Heart right ventricle (tissue), 16 donors: ENCODE measurements around the gene TEAD1. TPM values are rescaled to one million over a fixed set of nuclear protein-coding genes. Genes with fewer than 3 reads are reported as not detected.

Experiments
- ATAC-seq, 8 donors: fragments of 200-7000 bp; cut with Tn5 transposase; one replicate each; pipeline ENCODE4 v1.9.1; 2020; ENCODE audit warnings: mild to moderate bottlenecking in 8 of 8, moderate library complexity in 8 of 8, moderate number of reproducible peaks in 1 of 8
- DNase-seq, 2 donors: peaks; one replicate each; pipeline ENCODE4 v3.0.0-alpha.2; 2020
- H3K27ac ChIP-seq, 10 donors: fragments of 200-600 bp; sonication (generic) in 2 of 10; one replicate each; pipeline versions ENCODE4 v1.5.0 to v1.8.0; 2020 to 2022; ENCODE audit warnings: mild to moderate bottlenecking in 3 of 10
- H3K27me3 ChIP-seq, 7 donors: fragments of 200-600 bp; one replicate each; pipeline ENCODE4 v1.8.0; 2021 to 2022; ENCODE audit warnings: mild to moderate bottlenecking in 2 of 7
- H3K36me3 ChIP-seq, 9 donors: fragments of 200-600 bp; sonication (generic) in 1 of 9; one replicate each; pipeline versions ENCODE4 v1.5.0 to v1.8.0; 2020 to 2022; ENCODE audit warnings: mild to moderate bottlenecking in 2 of 9
- H3K4me1 ChIP-seq, 9 donors: fragments of 200-600 bp; sonication (generic) in 1 of 9; one replicate each; pipeline versions ENCODE4 v1.5.0 to v1.8.0; 2020 to 2022; ENCODE audit warnings: mild to moderate bottlenecking in 4 of 9
- H3K4me3 ChIP-seq, 10 donors: fragments of 200-600 bp; sonication (generic) in 2 of 10; one replicate each; pipeline versions ENCODE4 v1.5.0 to v1.8.0; 2020 to 2022; ENCODE audit warnings: mild to moderate bottlenecking in 7 of 10, moderate library complexity in 2 of 10
- H3K9me3 ChIP-seq, 11 donors: fragments of 200-600 bp in 10 of 11; sonication (generic) in 2 of 11; one replicate each; pipeline versions ENCODE4 v1.5.0 to v1.8.0; 2013 to 2022; ENCODE audit warnings: mild to moderate bottlenecking in 2 of 11, control low read depth in 1 of 11, moderate library complexity in 1 of 11
- CTCF ChIP-seq, 9 donors: fragments of 200-600 bp; sonication (generic) in 2 of 9; IDR thresholded peaks; one replicate each; pipeline versions ENCODE4 v1.5.0 to v1.8.0; 2021 to 2022; ENCODE audit warnings: antibody characterized with exemption in 9 of 9, mild to moderate bottlenecking in 5 of 9, moderate library complexity in 1 of 9
- WGBS, 2 donors: extraction: QIAGEN DNeasy Blood & Tissue Kit; methylation state at CpG; one replicate each; pipeline ENCODE4 v1.1.7; 2013; ENCODE audit warnings: inconsistent platforms in 1 of 2; 5-methylcytosine and 5-hydroxymethylcytosine counted together
- intact Hi-C, 10 donors: fragments of 100-400 bp; cut with DNase I; formaldehyde crosslinking; loops; one replicate each; pipeline versions ENCODE4 v1.11.1 to v1.14.2; 2022
- polyA plus RNA-seq, 2 donors: library from polyadenylated mRNA; stranded (reverse); fragments of 200-250 nt; gene quantifications; one replicate each; pipeline ENCODE4 v1.2.3, GENCODE V29; 2013
- total RNA-seq, 10 donors: library from RNA; stranded (reverse); fragmentation: NEBNext Ultra II Directional in 3 of 10; extraction: Animal tissue kit (Norgen Biotek cat#: 25700) in 3 of 10; gene quantifications; one replicate each; pipeline versions ENCODE4 v1.2.1 to v1.2.4, GENCODE V29; 2021 to 2023
- donor health status: Arrhythmogenic right ventricular cardiomyopathy.
- donor health status: ischemic (EF 13 %, LVEDD 7.1; RV severe dilation, severe dysfunction).
- donor health status: healthy with polysubstance abuse.
- donor health status: DM: no; HTN: yes; CAD: no.
- donor health status: DM: no; HTN: no; CAD: no.
- donor health status: ischemic (EF 25% LVEDD 6.9; RV normal size, moderate dysfunction).
- donor health status: ischemic (EF 25% LVEDD 5.7; RV mildly dilated, moderate dysfunction).
- donor health status: healthy.
- donor health status: DM: yes; HTN: yes; CAD: no.
- donor health status: Ischemic cardiomyopathy.
- donor health status: ischemic (EF 35%, LVEDD 5.7; RV mildly dilated, moderate dysfunction).
- donor health status: nonischemic (EF 11% LVEDD 7.7; RV severe dilation, severe dysfunction).
- donor health status: DM: yes; HTN: yes; CAD: no.
- donor health status: PGD.
- donor health status: ischemic (EF 29% LVEDD 5.4; RV normal size, mild dysfunction).
- donor health status: nonischemic (EF 23%, LVEDD 6.1; RV moderate dilation, normal function).

TEAD1 gene
- total and polyA plus RNA-seq, 12 donors: 12.7 to 138 (median 116) TPM

GRCh38 chr11:12922980-12923507 lies 248.8 kb downstream of the TEAD1 start:
- intact Hi-C loops: no loop called here
- DNase-seq (no peak), ATAC-seq (peak in 2 of 8 donors; percentile 29 to 62)
- Histone ChIP-seq H3K27me3 (no peaks in the 10 kb centered on the region), H3K4me1 (no peaks in the 10 kb centered on the region), H3K4me3 (no peak overlapping the region), H3K36me3 (peaks cover 0 to 32% (median 0%) of the 10 kb centered on the region in 9 donors), H3K27ac (no peak overlapping the region), H3K9me3 (no peaks in the 10 kb centered on the region)
- 84 to 89% methylated on average over 12 of the region's 12 CpGs for WGBS, 2 donors
- no peak for TF ChIP-seq CTCF (IDR thresholded peaks at IDR 0.05)

GRCh38 chr11:12924650-12925049 lies 250.4 kb downstream of the TEAD1 start:
- no peak for ATAC-seq
- WGBS, 2 donors: 90 to 92% methylated on average over 3 of the region's 3 CpGs

GRCh38 chr11:12925520-12925919 lies 251.3 kb downstream of the TEAD1 start:
- no peak overlapping the region for H3K4me3 ChIP-seq
- H3K36me3 ChIP-seq: peaks cover 0 to 41% (median 5%) of the 10 kb centered on the region in 9 donors
- no peak for TF ChIP-seq CTCF (IDR thresholded peaks at IDR 0.05)
- no peaks in the 10 kb centered on the region for H3K9me3 ChIP-seq
- DNase-seq (no peak), ATAC-seq (no peak)
- no peak overlapping the region for H3K27ac ChIP-seq
- intact Hi-C loops: no loop called here
- H3K27me3 ChIP-seq: no peaks in the 10 kb centered on the region
- WGBS, 2 donors: 72 to 93% methylated on average over 4 of the region's 4 CpGs
- no peaks in the 10 kb centered on the region for H3K4me1 ChIP-seq

More at GRCh38 chr11:12924650-12925049, 250.4 kb downstream of the TEAD1 start:
- Histone ChIP-seq H3K4me1 (no peaks in the 10 kb centered on the region), H3K27ac (no peak overlapping the region), H3K27me3 (no peaks in the 10 kb centered on the region), H3K36me3 (peaks cover 0 to 33% (median 4%) of the 10 kb centered on the region in 9 donors), H3K9me3 (no peaks in the 10 kb centered on the region), H3K4me3 (no peak overlapping the region)
- TF ChIP-seq CTCF (IDR thresholded peaks at IDR 0.05): no peak
- intact Hi-C loops: no loop called here
- no peak for DNase-seq

GRCh38 chr11:12927221-12927620 lies 253.0 kb downstream of the TEAD1 start:
- DNase-seq: no peak
- TF ChIP-seq CTCF (IDR thresholded peaks at IDR 0.05): no peak
- Histone ChIP-seq H3K4me1 (no peaks in the 10 kb centered on the region), H3K27ac (no peak overlapping the region), H3K27me3 (no peaks in the 10 kb centered on the region), H3K4me3 (no peak overlapping the region), H3K36me3 (peaks cover 0 to 57% (median 8%) of the 10 kb centered on the region in 9 donors), H3K9me3 (no peaks in the 10 kb centered on the region)
- intact Hi-C loops: no loop called here
- ATAC-seq: no peak
- WGBS, 2 donors: 74 to 83% methylated on average over 3 of the region's 3 CpGs
